K562 (cell line): ENCODE results near the gene MS4A8. TPM values are rescaled to one million over a fixed set of nuclear protein-coding genes. Genes with fewer than 3 reads are reported as not detected.

Source experiments
- ATAC-seq: fragments of 200-7000 bp; cut with Tn5 transposase; 3 replicates; pipeline ENCODE4 v1.9.1; 2020; ENCODE audit warnings: moderate library complexity
- BruUV-seq: library from RNA; stranded (reverse); fragments of 400-500 nt; replicated peaks from 2 replicates; lab custom pipeline; 2021; lab: Mats Ljungman, UMichigan
- CTCF ChIA-PET: fragments of 300-600 bp; formaldehyde crosslinking; extraction: SDS; loops from one replicate; lab custom pipeline; 2021; ENCODE audit warnings: low intra/inter-chr PET ratio; lab: Yijun Ruan, JAX
- POLR2A ChIA-PET: fragments of 300-600, 350-650 bp; sonication (Branson Sonifier 250); formaldehyde crosslinking; extraction: SDS; loops from one replicate; lab custom pipeline; 2021; ENCODE audit warnings: antibody characterized with exemption, inconsistent platforms; lab: Yijun Ruan, JAX
- DNase-seq, 4 experiments: peaks; one replicate each; pipeline versions ENCODE4 v3.0.0 to v3.0.0-alpha.2; 2011 to 2018; ENCODE audit warnings: low spot score in 3 of 4, mixed read lengths in 3 of 4; ENCODE audit errors: extremely low read depth in 1 of 4
- FAIRE-seq: peaks from 2 replicates; lab custom pipeline; 2011; peaks lifted over from hg19 to GRCh38; lab: Jason Lieb, UNC
- H2AFZ ChIP-seq: 2 replicates; pipeline ENCODE4 v1.6.0; 2011; ENCODE audit warnings: low read depth, low read length, control low read depth, inconsistent platforms
- H3K27ac ChIP-seq: fragments of 200-600 bp; 3 replicates; pipeline ENCODE4 v1.8.0; 2011; ENCODE audit warnings: low read depth, mild to moderate bottlenecking, control low read depth, inconsistent platforms, low read length, moderate library complexity, mixed read lengths; ENCODE audit errors: extremely low read depth
- H3K27me3 ChIP-seq, 2 experiments: fragments of 300-600 bp in 1 of 2; 2 replicates in 1 of 2; 3 replicates in 1 of 2; pipeline versions ENCODE4 v1.6.0 to v1.8.0; 2011; ENCODE audit warnings: inconsistent platforms in 2 of 2, low read length in 2 of 2, mild to moderate bottlenecking in 1 of 2, mixed read lengths in 1 of 2, moderate library complexity in 1 of 2; ENCODE audit not compliant: control insufficient read depth in 2 of 2, insufficient read depth in 2 of 2
- H3K36me3 ChIP-seq: fragments of 300-600 bp; 3 replicates; pipeline ENCODE4 v1.8.0; 2011; ENCODE audit warnings: mild to moderate bottlenecking, low read length, inconsistent platforms; ENCODE audit not compliant: control insufficient read depth, insufficient read depth
- H3K4me1 ChIP-seq, 2 experiments: fragments of 200-600 bp in 1 of 2; replicated peaks in 1 of 2; 2 replicates in 1 of 2; 3 replicates in 1 of 2; pipeline versions ENCODE4 v1.5.1 to v1.8.0; 2011; ENCODE audit warnings: inconsistent platforms in 2 of 2, low read length in 2 of 2, mild to moderate bottlenecking in 1 of 2, mixed read lengths in 1 of 2, moderate library complexity in 1 of 2; ENCODE audit not compliant: control insufficient read depth in 2 of 2, insufficient read depth in 2 of 2
- H3K4me2 ChIP-seq: 2 replicates; pipeline ENCODE4 v1.6.1; 2011; ENCODE audit warnings: low read length, control low read depth, inconsistent platforms, mixed read lengths; ENCODE audit not compliant: insufficient read depth
- H3K4me3 ChIP-seq: fragments of 200-600 bp; sonication (generic), shearing (Covaris generic); 2 replicates; pipeline ENCODE4 v1.5.1; 2016; ENCODE audit warnings: control low read depth, inconsistent platforms
- H3K79me2 ChIP-seq: fragments of 200-600 bp; 3 replicates; pipeline ENCODE4 v1.8.0; 2011; ENCODE audit warnings: low read length, inconsistent platforms; ENCODE audit not compliant: control insufficient read depth, insufficient read depth
- H3K9ac ChIP-seq, 2 experiments: 2 replicates each; pipeline versions ENCODE4 v1.6.0 to v1.6.1; 2011; ENCODE audit warnings: low read depth in 2 of 2, low read length in 2 of 2, control low read depth in 1 of 2, inconsistent platforms in 1 of 2, mild to moderate bottlenecking in 1 of 2, mixed read lengths in 1 of 2; ENCODE audit not compliant: insufficient read depth in 1 of 2
- H3K9me1 ChIP-seq: one replicate; pipeline ENCODE4 v1.6.0; 2011; ENCODE audit warnings: inconsistent platforms, mild to moderate bottlenecking, low read length, moderate library complexity; ENCODE audit not compliant: control insufficient read depth, insufficient read depth
- H3K9me3 ChIP-seq: replicated peaks from 2 replicates; pipeline ENCODE4 v1.5.1; 2011; ENCODE audit warnings: low read depth, low read length, inconsistent platforms; ENCODE audit not compliant: control insufficient read depth, insufficient read depth
- H4K20me1 ChIP-seq: replicated peaks from 2 replicates; pipeline ENCODE4 v1.6.1; 2011; ENCODE audit warnings: low read length, inconsistent platforms, mixed read lengths; ENCODE audit not compliant: control insufficient read depth, insufficient read depth
- ARID2 ChIP-seq: fragments of 450-650 bp; IDR thresholded peaks from 2 replicates; pipeline ENCODE4 v1.6.1; 2017; ENCODE audit warnings: antibody characterized with exemption, mild to moderate bottlenecking
- CTCF ChIP-seq, 3 experiments: IDR thresholded peaks in 2 of 3; conservative IDR thresholded peaks in 1 of 3; 2 replicates each; pipeline ENCODE4 v1.5.1; 2011 to 2012; ENCODE audit warnings: low read length in 3 of 3, mild to moderate bottlenecking in 3 of 3, control low read depth in 2 of 3, improper control_type of control experiment in 1 of 3, inconsistent platforms in 1 of 3, low read depth in 1 of 3, mixed read lengths in 1 of 3, moderate library complexity in 1 of 3; ENCODE audit not compliant: insufficient read depth in 2 of 3
- DPF2 ChIP-seq: fragments of 450-650 bp; IDR thresholded peaks from 2 replicates; pipeline ENCODE4 v1.6.1; 2016
- HMGN3 ChIP-seq: IDR thresholded peaks from 2 replicates; pipeline ENCODE4 v1.6.1; 2011; ENCODE audit warnings: borderline replicate concordance, low read depth, mild to moderate bottlenecking, mixed read lengths, low read length; ENCODE audit not compliant: insufficient read length; ENCODE audit errors: extremely low read depth
- KAT7 ChIP-seq: sonication (generic); formaldehyde crosslinking; IDR thresholded peaks from 2 replicates; pipeline ENCODE4 v1.8.0; 2022; ENCODE audit warnings: missing genetic modification reagents, mild to moderate bottlenecking, borderline replicate concordance
- POLR2AphosphoS2 ChIP-seq: IDR thresholded peaks from 2 replicates; pipeline ENCODE4 v1.6.1; 2012; ENCODE audit warnings: low read length, improper control_type of control experiment
- PYGO2 ChIP-seq: fragments of 450-650 bp; IDR thresholded peaks from 2 replicates; pipeline ENCODE4 v1.6.1; 2016; ENCODE audit warnings: mild to moderate bottlenecking, missing genetic modification characterization, moderate library complexity, missing compliant biosample characterization
- RAD21 ChIP-seq, 2 experiments: fragments of 250-450 bp in 1 of 2; fragments of 450-650 bp in 1 of 2; sonication (Bioruptor Pico) in 1 of 2; formaldehyde crosslinking in 1 of 2; IDR thresholded peaks in 1 of 2; conservative IDR thresholded peaks in 1 of 2; 2 replicates each; pipeline versions ENCODE4 v1.4.0 to v1.8.0; 2020 to 2022; ENCODE audit warnings: mild to moderate bottlenecking in 2 of 2, moderate library complexity in 1 of 2
- ZNF274 ChIP-seq: IDR thresholded peaks from 2 replicates; pipeline ENCODE4 v1.6.1; 2011; ENCODE audit warnings: low read depth, mild to moderate bottlenecking, low read length, moderate library complexity, borderline replicate concordance
- WGBS: fragments of 100-300 bp; shearing (Covaris generic); methylation state at CpG from one replicate; pipeline ENCODE4 v1.1.6; 2016; ENCODE audit warnings: low coverage, mixed read lengths; ENCODE audit not compliant: insufficient coverage; ENCODE audit errors: missing lambda C conversion rate; 5-methylcytosine and 5-hydroxymethylcytosine counted together
- in situ Hi-C: fragments of 300-500 bp; cut with MboI; formaldehyde crosslinking; loops from 4 replicates; pipeline ENCODE4 v1.15.0; 2018; ENCODE audit warnings: inconsistent platforms, mixed read lengths
- intact Hi-C: fragments of 100-400 bp; cut with micrococcal nuclease; formaldehyde crosslinking; loops from 2 replicates; pipeline ENCODE4 v1.14.2; 2022
- polyA plus RNA-seq, 8 experiments: library from polyadenylated mRNA; depleted of rRNA in 4 of 8; stranded (reverse) in 5 of 8; unstranded in 3 of 8; fragments of >200 nt; fragmentation: Nextera tagmentation in 2 of 8; fragmentation: Illumina TruSeq in 1 of 8; extraction: Ambion mirVana in 2 of 8; extraction: Trizol in 1 of 8; gene quantifications; 2 replicates each; pipeline versions ENCODE4 v1.2.1 to v1.2.3, GENCODE V29; 2011 to 2014; ENCODE audit warnings: inconsistent platforms in 1 of 8, missing spikeins in 1 of 8
- total RNA-seq, 7 experiments: library from RNA; depleted of rRNA in 6 of 7; stranded (reverse); fragments of >200 nt in 6 of 7; fragmentation: Illumina TruSeq in 2 of 7; extraction: Trizol in 2 of 7; gene quantifications; 2 replicates each; pipeline versions ENCODE4 v1.2.1 to v1.2.3, GENCODE V29; 2011 to 2021; ENCODE audit warnings: low replicate concordance in 1 of 7
- TF ChIP-seq, protein P1 (sequence below): sonication (generic); formaldehyde crosslinking; IDR thresholded peaks from 2 replicates; pipeline ENCODE4 v1.8.1; 2023; ENCODE audit warnings: missing genetic modification reagents, mild to moderate bottlenecking, borderline replicate concordance
- TF ChIP-seq, protein P2 (sequence below): fragments of 200-800 bp; sonication (Bioruptor generic); IDR thresholded peaks from 2 replicates; pipeline ENCODE4 v1.6.1; 2017; ENCODE audit warnings: missing genetic modification characterization, missing compliant biosample characterization

The MS4A8 gene
- total and polyA plus RNA-seq, 9 of the 15 experiments (the other 6 are each of a cell fraction or from before 2014, with no cell fraction given) = not detected

GRCh38 chr11:60700689-60701468 lies 1.5 kb downstream of the MS4A8 start:
- 16% methylated on average over 14 of the region's 14 CpGs for WGBS
- Histone ChIP-seq H2AFZ (no peak overlapping the region), H3K4me2 (no peak overlapping the region)
- TF ChIP-seq CTCF (IDR thresholded peaks at IDR 0.05 in 2 of 3, conservative IDR thresholded peaks at IDR 0.05 in 1 of 3; ENCODE audit: insufficient read depth in 2 of 3, low read depth in 1 of 3, low read length in 3 of 3) (peak; percentile 52 to 61 (median 56); a peak in 5 of 6 replicates), KAT7 (CRISPR knock-in tag) (no peak), PYGO2 (no peak), DPF2 (no peak), POLR2AphosphoS2 (no peak), RAD21 (CRISPR knock-in tag; conservative IDR thresholded peaks at IDR 0.05 in 1 of 2, IDR thresholded peaks at IDR 0.05 in 1 of 2) (peak in 1 of 2 experiments; percentile 39; a peak in 1 of 4 replicates), ARID2 (no peak), ZNF274 (no peak), HMGN3 (no peak)
- TF ChIP-seq, protein P1, sequence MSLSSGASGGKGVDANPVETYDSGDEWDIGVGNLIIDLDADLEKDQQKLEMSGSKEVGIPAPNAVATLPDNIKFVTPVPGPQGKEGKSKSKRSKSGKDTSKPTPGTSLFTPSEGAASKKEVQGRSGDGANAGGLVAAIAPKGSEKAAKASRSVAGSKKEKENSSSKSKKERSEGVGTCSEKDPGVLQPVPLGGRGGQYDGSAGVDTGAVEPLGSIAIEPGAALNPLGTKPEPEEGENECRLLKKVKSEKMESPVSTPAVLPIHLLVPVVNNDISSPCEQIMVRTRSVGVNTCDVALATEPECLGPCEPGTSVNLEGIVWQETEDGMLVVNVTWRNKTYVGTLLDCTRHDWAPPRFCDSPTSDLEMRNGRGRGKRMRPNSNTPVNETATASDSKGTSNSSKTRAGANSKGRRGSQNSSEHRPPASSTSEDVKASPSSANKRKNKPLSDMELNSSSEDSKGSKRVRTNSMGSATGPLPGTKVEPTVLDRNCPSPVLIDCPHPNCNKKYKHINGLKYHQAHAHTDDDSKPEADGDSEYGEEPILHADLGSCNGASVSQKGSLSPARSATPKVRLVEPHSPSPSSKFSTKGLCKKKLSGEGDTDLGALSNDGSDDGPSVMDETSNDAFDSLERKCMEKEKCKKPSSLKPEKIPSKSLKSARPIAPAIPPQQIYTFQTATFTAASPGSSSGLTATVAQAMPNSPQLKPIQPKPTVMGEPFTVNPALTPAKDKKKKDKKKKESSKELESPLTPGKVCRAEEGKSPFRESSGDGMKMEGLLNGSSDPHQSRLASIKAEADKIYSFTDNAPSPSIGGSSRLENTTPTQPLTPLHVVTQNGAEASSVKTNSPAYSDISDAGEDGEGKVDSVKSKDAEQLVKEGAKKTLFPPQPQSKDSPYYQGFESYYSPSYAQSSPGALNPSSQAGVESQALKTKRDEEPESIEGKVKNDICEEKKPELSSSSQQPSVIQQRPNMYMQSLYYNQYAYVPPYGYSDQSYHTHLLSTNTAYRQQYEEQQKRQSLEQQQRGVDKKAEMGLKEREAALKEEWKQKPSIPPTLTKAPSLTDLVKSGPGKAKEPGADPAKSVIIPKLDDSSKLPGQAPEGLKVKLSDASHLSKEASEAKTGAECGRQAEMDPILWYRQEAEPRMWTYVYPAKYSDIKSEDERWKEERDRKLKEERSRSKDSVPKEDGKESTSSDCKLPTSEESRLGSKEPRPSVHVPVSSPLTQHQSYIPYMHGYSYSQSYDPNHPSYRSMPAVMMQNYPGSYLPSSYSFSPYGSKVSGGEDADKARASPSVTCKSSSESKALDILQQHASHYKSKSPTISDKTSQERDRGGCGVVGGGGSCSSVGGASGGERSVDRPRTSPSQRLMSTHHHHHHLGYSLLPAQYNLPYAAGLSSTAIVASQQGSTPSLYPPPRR (CRISPR knock-in tag) = no peak
- TF ChIP-seq, protein P2, sequence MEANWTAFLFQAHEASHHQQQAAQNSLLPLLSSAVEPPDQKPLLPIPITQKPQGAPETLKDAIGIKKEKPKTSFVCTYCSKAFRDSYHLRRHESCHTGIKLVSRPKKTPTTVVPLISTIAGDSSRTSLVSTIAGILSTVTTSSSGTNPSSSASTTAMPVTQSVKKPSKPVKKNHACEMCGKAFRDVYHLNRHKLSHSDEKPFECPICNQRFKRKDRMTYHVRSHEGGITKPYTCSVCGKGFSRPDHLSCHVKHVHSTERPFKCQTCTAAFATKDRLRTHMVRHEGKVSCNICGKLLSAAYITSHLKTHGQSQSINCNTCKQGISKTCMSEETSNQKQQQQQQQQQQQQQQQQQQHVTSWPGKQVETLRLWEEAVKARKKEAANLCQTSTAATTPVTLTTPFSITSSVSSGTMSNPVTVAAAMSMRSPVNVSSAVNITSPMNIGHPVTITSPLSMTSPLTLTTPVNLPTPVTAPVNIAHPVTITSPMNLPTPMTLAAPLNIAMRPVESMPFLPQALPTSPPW = no peak

More at GRCh38 chr11:60700689-60701468, 1.5 kb downstream of the MS4A8 start:
- BruUV-seq = no TSS peak
- Histone ChIP-seq H3K36me3 (no peaks in the 10 kb centered on the region), H3K4me1 (no peaks in the 10 kb centered on the region), H3K27me3 (peaks cover 0 to 14% of the 10 kb centered on the region in 2 experiments; a peak in 3 of 5 replicates), H3K9ac (no peak overlapping the region), H3K27ac (no peak overlapping the region), H3K9me3 (no peaks in the 10 kb centered on the region), H3K9me1 (no peaks in the 10 kb centered on the region), H3K79me2 (no peaks in the 10 kb centered on the region), H4K20me1 (no peaks in the 10 kb centered on the region), H3K4me3 (no peak overlapping the region)
- peak; percentile 21 to 51 (median 33) for DNase-seq
- peak; percentile 62 for FAIRE-seq
- ChIA-PET POLR2A (interaction anchor here (0.5 to 0.6 kb wide), 2 partner anchors 17 to 133 kb away, joined by 3 read pairs; no protein-coding TSS in a partner anchor), CTCF (interaction anchor here (0.7 kb wide), 1 partner anchor 203 kb away, joined by 3 read pairs; no protein-coding TSS in a partner anchor)
- peak; percentile 80 for ATAC-seq
- in situ Hi-C loops (no loop called here), intact Hi-C loops (loop anchor here (2.0 kb wide), 1 partner anchor 62 kb away; no protein-coding TSS in a partner anchor)
